IMR-90 (cell line): Measurements from ENCODE around the gene EIF3L. TPM values are rescaled to one million over a fixed set of nuclear protein-coding genes. Genes with fewer than 3 reads are reported as not detected.

Experiments used
- CTCF ChIP-seq: conservative IDR thresholded peaks from 2 replicates; pipeline ENCODE4 v1.5.1; 2012; ENCODE audit warnings: mild to moderate bottlenecking, low read depth, low read length, improper control_type of control experiment
- polyA plus RNA-seq, 3 experiments: library from polyadenylated mRNA; depleted of rRNA; stranded (reverse); fragments of >200 nt; gene quantifications; 2 replicates each; pipeline ENCODE4 v1.2.3, GENCODE V29; 2012; ENCODE audit warnings: low replicate concordance in 1 of 3
- total RNA-seq: library from RNA; depleted of rRNA; stranded (reverse); fragments of >200 nt; gene quantifications from 2 replicates; pipeline ENCODE4 v1.2.3, GENCODE V29; 2012

The EIF3L gene
- total and polyA plus RNA-seq, 2 of the 4 experiments (the other 2 are of a cell fraction), result 391 to 593 TPM

GRCh38 chr22:37932821-37933578, 83.8 kb downstream of the EIF3L start (continued):
- no peak for TF ChIP-seq CTCF
